GM10248 (cell line): Measurements from ENCODE around the gene AZU1.

ENCODE experiments used
- CTCF ChIA-PET: fragments of 300-600 bp; sonication (Branson Sonifier 250); formaldehyde crosslinking; extraction: SDS; loops from one replicate; lab custom pipeline; 2021; ENCODE audit warnings: antibody characterized with exemption; lab: Yijun Ruan, JAX
- POLR2A ChIA-PET: fragments of 350-650 bp; sonication (Branson Sonifier 250); formaldehyde crosslinking; extraction: SDS; loops from one replicate; lab custom pipeline; 2020; ENCODE audit warnings: antibody characterized with exemption; lab: Yijun Ruan, JAX
- DNase-seq: peaks from one replicate; pipeline ENCODE4 v3.0.0; 2012; ENCODE audit errors: extremely low spot score
- TF ChIP-seq, protein P1 (sequence below): IDR thresholded peaks from 2 replicates; pipeline ENCODE4 v1.5.1; 2012; ENCODE audit warnings: mild to moderate bottlenecking, low read depth; ENCODE audit errors: extremely low read depth, missing control alignments, control extremely low read depth

AZU1 gene

DNA sequence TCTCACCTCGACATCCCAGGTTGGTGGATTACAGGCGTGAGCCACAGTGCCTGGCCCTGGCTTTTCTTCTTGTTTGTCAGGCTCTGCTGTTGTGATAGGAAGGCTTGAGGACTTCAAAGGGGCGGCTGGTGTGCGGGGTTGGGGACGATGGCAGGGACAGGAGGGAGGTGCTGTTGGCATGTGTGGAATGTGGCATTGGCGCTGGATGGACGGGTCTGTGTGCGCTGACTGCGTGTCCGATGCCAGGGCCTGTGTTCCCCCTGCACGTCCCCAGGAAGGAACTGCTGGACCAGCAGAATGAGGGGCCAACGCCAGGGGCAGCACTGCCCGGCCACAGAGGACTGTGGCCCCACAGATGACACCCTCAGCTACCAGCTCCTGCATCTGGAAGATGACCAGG, 43.1 kb upstream of the AZU1 start:
- DNase-seq = no peak
- ChIA-PET CTCF (no interaction called here), POLR2A (no interaction called here)
- TF ChIP-seq, protein P1, sequence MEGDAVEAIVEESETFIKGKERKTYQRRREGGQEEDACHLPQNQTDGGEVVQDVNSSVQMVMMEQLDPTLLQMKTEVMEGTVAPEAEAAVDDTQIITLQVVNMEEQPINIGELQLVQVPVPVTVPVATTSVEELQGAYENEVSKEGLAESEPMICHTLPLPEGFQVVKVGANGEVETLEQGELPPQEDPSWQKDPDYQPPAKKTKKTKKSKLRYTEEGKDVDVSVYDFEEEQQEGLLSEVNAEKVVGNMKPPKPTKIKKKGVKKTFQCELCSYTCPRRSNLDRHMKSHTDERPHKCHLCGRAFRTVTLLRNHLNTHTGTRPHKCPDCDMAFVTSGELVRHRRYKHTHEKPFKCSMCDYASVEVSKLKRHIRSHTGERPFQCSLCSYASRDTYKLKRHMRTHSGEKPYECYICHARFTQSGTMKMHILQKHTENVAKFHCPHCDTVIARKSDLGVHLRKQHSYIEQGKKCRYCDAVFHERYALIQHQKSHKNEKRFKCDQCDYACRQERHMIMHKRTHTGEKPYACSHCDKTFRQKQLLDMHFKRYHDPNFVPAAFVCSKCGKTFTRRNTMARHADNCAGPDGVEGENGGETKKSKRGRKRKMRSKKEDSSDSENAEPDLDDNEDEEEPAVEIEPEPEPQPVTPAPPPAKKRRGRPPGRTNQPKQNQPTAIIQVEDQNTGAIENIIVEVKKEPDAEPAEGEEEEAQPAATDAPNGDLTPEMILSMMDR = no peak

- TF ChIP-seq, protein P1 = no peak
- DNase-seq = no peak
- ChIA-PET CTCF (no interaction called here), POLR2A (no interaction called here)
These were observed 40.1 kb upstream of the AZU1 start for GRCh38 chr19:787536-787935.

DNA sequence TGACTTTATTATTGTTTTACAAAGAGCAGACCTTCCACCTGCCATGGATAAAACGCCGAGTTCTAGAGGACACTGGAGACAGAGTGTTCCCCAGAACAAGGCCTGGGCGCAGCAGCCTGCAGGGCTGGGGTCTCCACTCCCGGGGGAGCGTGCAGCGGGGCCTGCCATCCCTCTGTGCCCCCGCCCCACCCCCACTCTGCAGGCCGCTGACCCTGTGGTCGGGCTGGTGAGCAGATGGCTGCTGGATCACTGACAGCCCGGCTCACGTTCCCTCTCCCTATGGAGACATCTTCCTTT, 39.0 kb upstream of the AZU1 start:
- DNase-seq = no peak
- ChIA-PET CTCF (interaction anchor here (1.2 kb wide), 1 partner anchor 18 kb away, joined by 3 read pairs; no protein-coding TSS in a partner anchor), POLR2A (no interaction called here)
- TF ChIP-seq, protein P1 = no peak

GRCh38 chr19:788983-789700, 38.5 kb upstream of the AZU1 start:
- no peak for DNase-seq

DNA sequence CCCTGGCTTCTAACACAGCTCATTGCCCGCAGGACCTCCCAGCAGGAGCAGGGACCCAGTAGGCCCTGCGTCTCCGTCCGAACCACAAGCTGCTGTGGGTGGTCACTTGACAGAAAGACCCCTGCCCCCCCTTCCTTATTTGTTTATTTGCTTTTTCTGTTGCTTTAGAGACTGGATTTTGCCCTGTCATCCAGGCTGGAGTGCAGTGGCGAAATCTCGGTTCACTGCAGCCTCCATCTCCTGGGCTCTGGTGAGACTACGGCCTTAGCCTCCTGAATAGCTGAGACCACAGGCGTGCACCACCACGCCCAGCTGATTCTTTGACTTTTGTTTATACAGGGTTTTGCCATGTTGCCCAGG, 38.0 kb upstream of the AZU1 start:
- no peak for DNase-seq
- TF ChIP-seq, protein P1 = no peak
- POLR2A ChIA-PET = no interaction called here
- CTCF ChIA-PET = no interaction called here

More at GRCh38 chr19:788983-789700, 38.5 kb upstream of the AZU1 start:
- TF ChIP-seq, protein P1 = no peak
- ChIA-PET CTCF (interaction anchor here (1.2 kb wide), 1 partner anchor 18 kb away, joined by 3 read pairs; no protein-coding TSS in a partner anchor), POLR2A (no interaction called here)

GRCh38 chr19:791007-791566, 36.5 kb upstream of the AZU1 start:
- CTCF ChIA-PET = no interaction called here
- TF ChIP-seq, protein P1 = no peak
- DNase-seq = no peak
- POLR2A ChIA-PET = no interaction called here
